IPS DF 4.7 (cell line): ENCODE results near the gene TSKU.

Experiments used
- DNase-seq: peaks from one replicate; pipeline ENCODE4 v3.0.0-alpha.2; 2013; ENCODE audit warnings: low spot score; ENCODE audit errors: extremely low read depth

The TSKU gene

GRCh38 chr11:76752321-76753143, 30.6 kb upstream of the TSKU start:
- no peak for DNase-seq

- DNase-seq, result no peak
Observed at GRCh38 chr11:76753449-76753848, 29.7 kb upstream of the TSKU start.

GRCh38 chr11:76753950-76754349, 29.2 kb upstream of the TSKU start:
- DNase-seq, result no peak

GRCh38 chr11:76756341-76756741, 26.8 kb upstream of the TSKU start:
- DNase-seq, result no peak

- no peak for DNase-seq
Observed at GRCh38 chr11:76758311-76758710, 24.8 kb upstream of the TSKU start.

DNA sequence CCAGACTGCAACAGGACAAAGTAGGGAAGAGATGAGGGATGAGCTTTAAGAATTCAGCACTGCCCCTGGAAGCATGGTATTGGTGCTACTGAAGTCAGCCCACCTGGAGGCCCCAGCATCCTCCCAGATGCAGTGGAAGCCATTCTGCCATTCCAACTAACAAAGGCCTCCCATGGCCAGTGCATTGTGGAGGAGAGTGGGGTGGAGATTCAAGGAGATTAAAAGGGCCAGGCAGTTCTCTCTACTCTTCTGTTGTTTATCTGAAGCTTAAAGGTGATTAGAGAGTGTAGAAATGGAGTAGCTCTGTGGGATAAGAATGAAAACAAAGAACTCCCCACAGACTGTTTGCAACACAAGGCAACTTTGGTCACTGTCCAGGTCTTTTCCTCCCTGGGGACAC, 24.1 kb upstream of the TSKU start:
- no peak for DNase-seq

DNA sequence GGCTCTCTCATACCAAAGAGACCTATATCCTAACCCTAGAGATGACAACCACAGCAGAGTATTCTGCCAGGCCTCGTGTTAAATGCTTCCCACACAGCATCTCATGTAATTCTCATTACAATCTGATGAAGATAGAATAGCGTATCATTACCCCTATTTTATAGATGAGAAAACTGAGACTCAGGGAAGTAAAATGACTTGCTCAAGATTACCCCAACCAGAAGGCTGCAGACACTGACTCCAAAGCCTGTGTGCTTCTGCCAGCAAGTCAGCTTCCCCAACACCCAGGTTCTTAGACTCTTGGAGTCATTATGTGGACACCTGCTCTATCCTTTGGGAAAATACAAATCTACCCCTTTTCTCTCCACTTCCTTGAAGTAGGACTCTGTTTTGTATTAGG, 23.6 kb upstream of the TSKU start:
- no peak for DNase-seq

GRCh38 chr11:76760236-76760635, 22.9 kb upstream of the TSKU start:
- DNase-seq, result no peak

GRCh38 chr11:76761718-76762355, 21.3 kb upstream of the TSKU start:
- DNase-seq, result no peak

DNA sequence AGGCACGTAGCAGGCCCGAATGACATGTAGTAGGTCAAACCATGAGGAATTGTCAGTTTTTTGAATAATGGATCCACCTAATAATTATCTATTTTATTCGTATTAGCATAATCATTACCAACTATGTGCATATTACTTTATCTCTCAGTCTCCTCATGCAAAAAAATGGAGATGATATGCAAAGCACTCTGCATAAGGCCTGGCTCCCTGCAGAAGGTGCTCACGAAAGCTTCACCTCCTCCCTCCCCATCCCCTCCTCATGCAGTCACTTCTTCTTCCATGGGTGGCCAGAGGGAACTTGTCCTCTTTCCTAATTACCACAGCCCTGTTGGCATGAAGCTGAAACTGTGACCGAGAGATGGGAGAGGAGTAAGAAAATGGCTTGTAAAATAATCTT, 20.8 kb upstream of the TSKU start:
- DNase-seq, result no peak

GRCh38 chr11:76762867-76763572, 20.1 kb upstream of the TSKU start:
- DNase-seq, result no peak

- DNase-seq, result no peak
Observed at GRCh38 chr11:76763573-76764346, 19.4 kb upstream of the TSKU start.

DNA sequence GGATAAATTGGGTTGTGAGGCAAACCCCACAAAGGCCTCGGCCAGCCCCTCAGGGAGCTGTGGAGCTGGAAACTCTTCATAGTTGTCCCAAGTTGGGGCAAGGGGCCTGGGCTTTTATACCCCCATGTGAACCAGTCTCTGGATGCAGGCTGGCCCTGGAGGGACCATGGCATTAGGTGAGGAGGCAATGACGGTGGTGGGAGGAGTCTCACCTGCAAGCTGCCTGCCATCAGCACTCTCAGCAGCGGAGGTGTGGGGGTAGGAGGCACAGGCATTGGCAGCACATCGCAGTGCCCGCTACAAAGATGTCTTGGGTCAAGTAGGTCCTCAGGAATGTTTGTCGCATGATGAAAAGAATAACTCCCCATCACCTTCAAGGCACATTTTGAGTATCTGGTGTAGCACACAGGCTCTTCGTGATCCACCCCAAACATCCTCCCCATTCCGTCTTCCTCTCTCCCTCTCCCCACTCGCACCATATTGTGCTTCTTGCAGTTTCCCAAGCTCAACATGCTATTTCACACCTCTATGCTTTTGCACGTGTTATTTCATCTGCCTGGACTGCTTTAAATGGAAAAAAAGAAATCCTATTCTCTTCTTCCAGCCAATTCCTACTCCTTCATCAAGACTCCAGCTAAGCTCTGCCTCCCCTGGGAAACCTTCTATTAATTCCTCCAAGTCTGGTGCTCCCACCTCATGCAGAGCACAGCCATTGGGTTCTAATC, 18.1 kb upstream of the TSKU start:
- no peak for DNase-seq

GRCh38 chr11:76765863-76766350, 17.2 kb upstream of the TSKU start:
- no peak for DNase-seq

GRCh38 chr11:76766521-76766920, 16.6 kb upstream of the TSKU start:
- no peak for DNase-seq

GRCh38 chr11:76767659-76768058, 15.5 kb upstream of the TSKU start:
- DNase-seq, result no peak

- DNase-seq, result no peak
Observed at GRCh38 chr11:76768088-76768908, 14.9 kb upstream of the TSKU start.

- DNase-seq, result no peak
Observed at GRCh38 chr11:76768909-76769560, 14.1 kb upstream of the TSKU start.
